Measurements from ENCODE around the gene C16orf95. TPM values are rescaled to one million over a fixed set of nuclear protein-coding genes. Genes with fewer than 3 reads are reported as not detected.

C16orf95 gene
- total and polyA plus RNA-seq, 4 donors, result 2.0 to 6.2 (median 4.6) TPM

GRCh38 chr16:87276924-87277323 is 40.3 kb downstream of the C16orf95 start:
- H3K4me3 ChIP-seq (ENCODE audit: low read depth in 1 of 3, low read length in 3 of 3), result no peak overlapping the region
- no peak overlapping the region for H3K9ac ChIP-seq (ENCODE audit: low read depth in 1 of 2, low read length in 2 of 2)
- H3K9me3 ChIP-seq (ENCODE audit: control insufficient read depth in 4 of 4, low read length in 3 of 4), result no peaks in the 10 kb centered on the region
- WGBS, result 93% methylated on average over 11 of the region's 11 CpGs
- no peaks in the 10 kb centered on the region for H3K27me3 ChIP-seq (ENCODE audit: control insufficient read depth in 4 of 4, insufficient read depth in 4 of 4, low read length in 3 of 4)
- no peak overlapping the region for H3K27ac ChIP-seq (ENCODE audit: low read depth in 1 of 2, low read length in 2 of 2)
- no peaks in the 10 kb centered on the region for H3K4me1 ChIP-seq (ENCODE audit: control insufficient read depth in 4 of 4, insufficient read depth in 4 of 4, low read length in 3 of 4)
- TF ChIP-seq SP1 (IDR thresholded peaks at IDR 0.05) (no peak), RXRA (IDR thresholded peaks at IDR 0.05) (no peak), NR2F2 (IDR thresholded peaks at IDR 0.05) (no peak), RAD21 (IDR thresholded peaks at IDR 0.05) (no peak), TAF1 (conservative IDR thresholded peaks at IDR 0.05) (no peak), FOXA1 (IDR thresholded peaks at IDR 0.05) (no peak), GABPA (IDR thresholded peaks at IDR 0.05 in 1 of 2, conservative IDR thresholded peaks at IDR 0.05 in 1 of 2) (no peak), HNF4G (IDR thresholded peaks at IDR 0.05) (no peak), FOXA2 (IDR thresholded peaks at IDR 0.05) (no peak), REST (IDR thresholded peaks at IDR 0.05) (no peak), ATF3 (IDR thresholded peaks at IDR 0.05) (no peak), YY1 (IDR thresholded peaks at IDR 0.05) (no peak), HNF4A (conservative IDR thresholded peaks at IDR 0.05) (no peak), EGR1 (IDR thresholded peaks at IDR 0.05; ENCODE audit: low read depth in 2 of 2) (no peak), JUND (IDR thresholded peaks at IDR 0.05) (no peak)
- TF ChIP-seq, protein P1, sequence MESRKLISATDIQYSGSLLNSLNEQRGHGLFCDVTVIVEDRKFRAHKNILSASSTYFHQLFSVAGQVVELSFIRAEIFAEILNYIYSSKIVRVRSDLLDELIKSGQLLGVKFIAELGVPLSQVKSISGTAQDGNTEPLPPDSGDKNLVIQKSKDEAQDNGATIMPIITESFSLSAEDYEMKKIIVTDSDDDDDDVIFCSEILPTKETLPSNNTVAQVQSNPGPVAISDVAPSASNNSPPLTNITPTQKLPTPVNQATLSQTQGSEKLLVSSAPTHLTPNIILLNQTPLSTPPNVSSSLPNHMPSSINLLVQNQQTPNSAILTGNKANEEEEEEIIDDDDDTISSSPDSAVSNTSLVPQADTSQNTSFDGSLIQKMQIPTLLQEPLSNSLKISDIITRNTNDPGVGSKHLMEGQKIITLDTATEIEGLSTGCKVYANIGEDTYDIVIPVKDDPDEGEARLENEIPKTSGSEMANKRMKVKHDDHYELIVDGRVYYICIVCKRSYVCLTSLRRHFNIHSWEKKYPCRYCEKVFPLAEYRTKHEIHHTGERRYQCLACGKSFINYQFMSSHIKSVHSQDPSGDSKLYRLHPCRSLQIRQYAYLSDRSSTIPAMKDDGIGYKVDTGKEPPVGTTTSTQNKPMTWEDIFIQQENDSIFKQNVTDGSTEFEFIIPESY (IDR thresholded peaks at IDR 0.05), result no peak
- TF ChIP-seq, protein P2, sequence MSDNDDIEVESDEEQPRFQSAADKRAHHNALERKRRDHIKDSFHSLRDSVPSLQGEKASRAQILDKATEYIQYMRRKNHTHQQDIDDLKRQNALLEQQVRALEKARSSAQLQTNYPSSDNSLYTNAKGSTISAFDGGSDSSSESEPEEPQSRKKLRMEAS (IDR thresholded peaks at IDR 0.05), result no peak
- TF ChIP-seq, protein P3, sequence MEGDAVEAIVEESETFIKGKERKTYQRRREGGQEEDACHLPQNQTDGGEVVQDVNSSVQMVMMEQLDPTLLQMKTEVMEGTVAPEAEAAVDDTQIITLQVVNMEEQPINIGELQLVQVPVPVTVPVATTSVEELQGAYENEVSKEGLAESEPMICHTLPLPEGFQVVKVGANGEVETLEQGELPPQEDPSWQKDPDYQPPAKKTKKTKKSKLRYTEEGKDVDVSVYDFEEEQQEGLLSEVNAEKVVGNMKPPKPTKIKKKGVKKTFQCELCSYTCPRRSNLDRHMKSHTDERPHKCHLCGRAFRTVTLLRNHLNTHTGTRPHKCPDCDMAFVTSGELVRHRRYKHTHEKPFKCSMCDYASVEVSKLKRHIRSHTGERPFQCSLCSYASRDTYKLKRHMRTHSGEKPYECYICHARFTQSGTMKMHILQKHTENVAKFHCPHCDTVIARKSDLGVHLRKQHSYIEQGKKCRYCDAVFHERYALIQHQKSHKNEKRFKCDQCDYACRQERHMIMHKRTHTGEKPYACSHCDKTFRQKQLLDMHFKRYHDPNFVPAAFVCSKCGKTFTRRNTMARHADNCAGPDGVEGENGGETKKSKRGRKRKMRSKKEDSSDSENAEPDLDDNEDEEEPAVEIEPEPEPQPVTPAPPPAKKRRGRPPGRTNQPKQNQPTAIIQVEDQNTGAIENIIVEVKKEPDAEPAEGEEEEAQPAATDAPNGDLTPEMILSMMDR (IDR thresholded peaks at IDR 0.05; ENCODE audit: low read depth, low read length, missing input control), result no peak
- no peaks in the 10 kb centered on the region for H3K36me3 ChIP-seq (ENCODE audit: control insufficient read depth in 4 of 4, insufficient read depth in 3 of 4, low read depth in 1 of 4, low read length in 3 of 4)
- no peak for DNase-seq (ENCODE audit: low spot score)

Data from liver (tissue), 9 donors.